ENCODE results near the gene YIPF2. TPM values are rescaled to one million over a fixed set of nuclear protein-coding genes. Genes with fewer than 3 reads are reported as not detected.

Gene YIPF2
- total and polyA plus RNA-seq, 2 of the 4 experiments (the other 2 are of a cell fraction): 61.5 to 78.0 TPM

- Histone ChIP-seq H2AFZ (replicated peaks; ENCODE audit: low read length, poor library complexity) (peak overlapping the region; percentile 56), H3K4me1 (ENCODE audit: control insufficient read depth, insufficient read depth, low read length) (peaks cover 16% of the 10 kb centered on the region), H2BK5ac (ENCODE audit: low read depth, low read length, poor library complexity, severe bottlenecking) (no peak overlapping the region), H3K4me3 (ENCODE audit: insufficient read depth, low read depth, low read length) (no peak overlapping the region), H3K18ac (ENCODE audit: low read depth, low read length) (no peak overlapping the region), H3K79me1 (ENCODE audit: low read depth in 1 of 2, low read length in 2 of 2) (peaks cover 34 to 88% of the 10 kb centered on the region in 2 experiments), H4K5ac (ENCODE audit: low read depth, low read length) (no peak overlapping the region), H3K56ac (ENCODE audit: extremely low read depth, insufficient read depth, low read length) (no peak overlapping the region), H3K36me3 (ENCODE audit: control insufficient read depth, insufficient read depth, low read length) (no peaks in the 10 kb centered on the region), H3K27me3 (ENCODE audit: control insufficient read depth, insufficient read depth, low read length) (no peaks in the 10 kb centered on the region), H4K8ac (ENCODE audit: low read depth in 2 of 2, low read length in 2 of 2) (no peak overlapping the region), H2BK20ac (ENCODE audit: low read depth, low read length) (no peak overlapping the region), H3K9me3 (ENCODE audit: control insufficient read depth, insufficient read depth, low read length) (no peaks in the 10 kb centered on the region), H3K9ac (ENCODE audit: low read depth, low read length) (no peak overlapping the region), H2AK9ac (replicated peaks; ENCODE audit: low read depth, low read length, poor library complexity) (peak overlapping the region; percentile 9), H3K14ac (replicated peaks; ENCODE audit: low read depth, low read length) (no peak overlapping the region), H2BK120ac (ENCODE audit: low read depth, low read length) (no peak overlapping the region), H4K91ac (ENCODE audit: insufficient read depth, low read depth, low read length) (no peak overlapping the region), H3K27ac (ENCODE audit: insufficient read depth, low read length) (no peak overlapping the region), H3K4me2 (ENCODE audit: low read depth, low read length) (no peak overlapping the region), H4K20me1 (ENCODE audit: insufficient read depth, low read length) (peaks cover 73% of the 10 kb centered on the region), H2AK5ac (ENCODE audit: low read depth, low read length) (no peak overlapping the region), H3K9me1 (ENCODE audit: insufficient read depth, low read length) (peaks cover 28% of the 10 kb centered on the region), H3K23ac (ENCODE audit: low read depth, low read length) (no peak overlapping the region), H2BK15ac (ENCODE audit: low read depth, low read length) (no peak overlapping the region), H3K4ac (ENCODE audit: low read depth, low read length) (no peak overlapping the region)
- ATAC-seq (ENCODE audit: low read depth): no peak; the same call in 1 of the 2 replicates
- POLR2A ChIA-PET (ENCODE audit: unreplicated experiment): no interaction called here
- in situ Hi-C loops (cut with MboI; ENCODE audit: low sequenced_read_pairs): no loop called here
- no TSS peak for BruUV-seq (replicated peaks)
- intact Hi-C loops (cut with micrococcal nuclease): no loop called here
- 43% methylated on average over 1 of the region's 12 CpGs; no CpG with 5 or more reads in 1 of the 2 experiments for WGBS, 2 experiments (ENCODE audit: extremely low coverage in 2 of 2, insufficient read length in 1 of 2)
- DNase-seq: no peak
- dilution Hi-C loops (cut with HindIII; ENCODE audit: low sequenced_read_pairs, unreplicated experiment): no loop called here
- CTCF ChIA-PET: no interaction called here
- TF ChIP-seq CEBPB (IDR thresholded peaks at IDR 0.05; ENCODE audit: low read depth, low read length): no peak
- TF ChIP-seq SMC3 (IDR thresholded peaks at IDR 0.05; ENCODE audit: low read depth, low read length): no peak
- TF ChIP-seq MXI1 (IDR thresholded peaks at IDR 0.05; ENCODE audit: borderline replicate concordance, low read depth, low read length): no peak
- TF ChIP-seq ELK1 (IDR thresholded peaks at IDR 0.05; ENCODE audit: borderline replicate concordance, low read depth, low read length): no peak
- no peak for TF ChIP-seq RAD21 (IDR thresholded peaks at IDR 0.05; ENCODE audit: low read length)
Measured at GRCh38 chr19:10895920-10896319, 32.5 kb downstream of the YIPF2 start.
